ENCODE measurements around the gene C19orf85. TPM values are rescaled to one million over a fixed set of nuclear protein-coding genes. Genes with fewer than 3 reads are reported as not detected.

Gene C19orf85
- total and polyA plus RNA-seq, 10 of the 15 experiments (the other 5 are each of a cell fraction or from before 2014, with no cell fraction given) = not detected

- TF ChIP-seq CUX1 (IDR thresholded peaks at IDR 0.05; ENCODE audit: insufficient replicate concordance, low read depth, low read length) = no peak
- no peak for TF ChIP-seq RFX5 (IDR thresholded peaks at IDR 0.05; ENCODE audit: low read depth, low read length)
- no peak for TF ChIP-seq KAT2A (conservative IDR thresholded peaks at IDR 0.05; ENCODE audit: control insufficient read depth, low read depth, low read length)
- no peak for TF ChIP-seq RAD51 (IDR thresholded peaks at IDR 0.05)
- no peak for TF ChIP-seq ZBTB33 (IDR thresholded peaks at IDR 0.05)
- no peak for TF ChIP-seq SIX5 (IDR thresholded peaks at IDR 0.05; ENCODE audit: low read depth, low read length, severe bottlenecking)
- no peak for TF ChIP-seq PAX5 (IDR thresholded peaks at IDR 0.05; ENCODE audit: borderline replicate concordance, low read depth, low read length)
- no peak for TF ChIP-seq TARDBP (IDR thresholded peaks at IDR 0.05; ENCODE audit: borderline replicate concordance)
- no peak for TF ChIP-seq NFIC (IDR thresholded peaks at IDR 0.05; ENCODE audit: low read depth, low read length)
- no peak for TF ChIP-seq NBN (IDR thresholded peaks at IDR 0.05)
- TF ChIP-seq CEBPZ (IDR thresholded peaks at IDR 0.05; ENCODE audit: low read depth, low read length) = no peak
- no peak for TF ChIP-seq ZNF687 (IDR thresholded peaks at IDR 0.05)
These were observed 38.5 kb downstream of the C19orf85 start (continued) for GRCh38 chr19:55426042-55426441.

Data from GM12878 (cell line).